ENCODE data around the gene KCTD2. TPM values are rescaled to one million over a fixed set of nuclear protein-coding genes. Genes with fewer than 3 reads are reported as not detected.

KCTD2 gene
- total and polyA plus RNA-seq, 9 of the 15 experiments (the other 6 are each of a cell fraction or from before 2014, with no cell fraction given) = 1.7 to 32.9 (median 15.8) TPM

DNA sequence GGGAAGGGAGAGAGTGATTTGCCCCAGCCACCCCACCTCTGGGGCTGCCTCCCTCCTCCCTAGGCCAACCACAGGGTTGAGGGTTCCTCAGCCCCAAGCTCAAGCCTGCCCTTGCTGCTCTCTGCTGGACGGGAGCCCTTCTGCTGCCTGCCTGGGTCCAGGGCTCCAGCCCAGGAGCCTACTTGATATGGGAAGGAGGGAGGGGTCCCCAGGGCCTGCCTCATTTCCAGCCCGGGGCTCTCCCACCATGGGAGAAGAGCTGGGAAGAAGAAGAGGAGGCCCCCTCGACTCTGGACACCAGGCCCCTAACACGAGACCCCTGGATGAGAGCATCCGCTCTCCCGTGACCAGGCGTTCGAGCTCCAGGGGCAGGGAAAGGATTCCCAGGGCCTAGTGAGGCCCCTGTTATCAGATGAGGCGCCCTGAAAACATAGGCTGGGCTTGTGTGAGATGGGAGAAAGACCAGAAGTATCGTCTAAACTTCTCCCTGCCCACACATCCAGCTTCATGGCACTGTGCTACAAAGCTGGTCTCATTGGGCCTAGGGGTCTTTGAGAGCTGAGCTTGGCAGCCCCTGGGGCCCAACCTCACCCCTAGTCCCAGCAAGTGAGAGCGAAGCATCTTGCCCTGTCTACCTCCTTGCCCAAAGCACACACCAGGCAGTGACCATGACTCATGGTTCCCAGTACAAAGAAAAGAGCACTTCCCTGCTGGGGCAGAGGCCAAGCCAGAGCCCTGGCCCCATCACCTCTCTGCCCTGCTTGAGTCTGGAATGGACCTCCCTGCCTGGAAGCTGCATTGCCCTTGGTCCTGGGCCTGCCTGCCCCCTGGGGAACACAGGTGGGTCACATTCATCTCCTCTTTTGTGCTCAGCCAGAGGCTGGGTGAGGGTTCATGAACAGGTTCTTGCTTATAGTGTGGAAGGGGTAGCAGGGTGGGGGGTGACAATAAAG is 41.7 kb downstream of the KCTD2 start (continued):
- TF ChIP-seq ZNF263 (CRISPR knock-in tag; IDR thresholded peaks at IDR 0.05; ENCODE audit: borderline replicate concordance) (0 out of 2 replicates have a peak, but pooled peaks have one; percentile 22), SRF (CRISPR knock-in tag; IDR thresholded peaks at IDR 0.05) (no peak)
- TF ChIP-seq, protein P1, sequence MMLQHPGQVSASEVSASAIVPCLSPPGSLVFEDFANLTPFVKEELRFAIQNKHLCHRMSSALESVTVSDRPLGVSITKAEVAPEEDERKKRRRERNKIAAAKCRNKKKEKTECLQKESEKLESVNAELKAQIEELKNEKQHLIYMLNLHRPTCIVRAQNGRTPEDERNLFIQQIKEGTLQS (IDR thresholded peaks at IDR 0.05) = peak; percentile 75
- TF ChIP-seq, protein P1 (CRISPR knock-in tag; conservative IDR thresholded peaks at IDR 0.05) = no peak
- TF ChIP-seq, protein P2, sequence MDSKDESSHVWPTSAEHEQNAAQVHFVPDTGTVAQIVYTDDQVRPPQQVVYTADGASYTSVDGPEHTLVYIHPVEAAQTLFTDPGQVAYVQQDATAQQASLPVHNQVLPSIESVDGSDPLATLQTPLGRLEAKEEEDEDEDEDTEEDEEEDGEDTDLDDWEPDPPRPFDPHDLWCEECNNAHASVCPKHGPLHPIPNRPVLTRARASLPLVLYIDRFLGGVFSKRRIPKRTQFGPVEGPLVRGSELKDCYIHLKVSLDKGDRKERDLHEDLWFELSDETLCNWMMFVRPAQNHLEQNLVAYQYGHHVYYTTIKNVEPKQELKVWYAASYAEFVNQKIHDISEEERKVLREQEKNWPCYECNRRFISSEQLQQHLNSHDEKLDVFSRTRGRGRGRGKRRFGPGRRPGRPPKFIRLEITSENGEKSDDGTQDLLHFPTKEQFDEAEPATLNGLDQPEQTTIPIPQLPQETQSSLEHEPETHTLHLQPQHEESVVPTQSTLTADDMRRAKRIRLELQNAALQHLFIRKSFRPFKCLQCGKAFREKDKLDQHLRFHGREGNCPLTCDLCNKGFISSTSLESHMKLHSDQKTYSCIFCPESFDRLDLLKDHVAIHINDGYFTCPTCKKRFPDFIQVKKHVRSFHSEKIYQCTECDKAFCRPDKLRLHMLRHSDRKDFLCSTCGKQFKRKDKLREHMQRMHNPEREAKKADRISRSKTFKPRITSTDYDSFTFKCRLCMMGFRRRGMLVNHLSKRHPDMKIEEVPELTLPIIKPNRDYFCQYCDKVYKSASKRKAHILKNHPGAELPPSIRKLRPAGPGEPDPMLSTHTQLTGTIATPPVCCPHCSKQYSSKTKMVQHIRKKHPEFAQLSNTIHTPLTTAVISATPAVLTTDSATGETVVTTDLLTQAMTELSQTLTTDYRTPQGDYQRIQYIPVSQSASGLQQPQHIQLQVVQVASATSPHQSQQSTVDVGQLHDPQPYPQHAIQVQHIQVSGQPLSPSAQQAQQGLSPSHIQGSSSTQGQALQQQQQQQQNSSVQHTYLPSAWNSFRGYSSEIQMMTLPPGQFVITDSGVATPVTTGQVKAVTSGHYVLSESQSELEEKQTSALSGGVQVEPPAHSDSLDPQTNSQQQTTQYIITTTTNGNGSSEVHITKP (IDR thresholded peaks at IDR 0.05; ENCODE audit: partially characterized antibody) = peak; percentile 70
